Measurements from ENCODE around the gene CAP1.

The CAP1 gene

GRCh38 chr1:40102896-40103295 is 62.4 kb downstream of the CAP1 start:
- TF ChIP-seq CTCF (IDR thresholded peaks at IDR 0.05; ENCODE audit: extremely low read depth, missing control alignments): no peak
- no peak for DNase-seq (ENCODE audit: low spot score)

- no peak for DNase-seq (ENCODE audit: low spot score)
- TF ChIP-seq CTCF (IDR thresholded peaks at IDR 0.05; ENCODE audit: extremely low read depth, missing control alignments): no peak
Observed at GRCh38 chr1:40105028-40105427, 64.5 kb downstream of the CAP1 start.

- TF ChIP-seq CTCF (IDR thresholded peaks at IDR 0.05; ENCODE audit: extremely low read depth, missing control alignments): no peak
- no peak for DNase-seq (ENCODE audit: low spot score)
Observed at GRCh38 chr1:40107290-40107959, 66.9 kb downstream of the CAP1 start.

GRCh38 chr1:40110389-40110788 is 69.9 kb downstream of the CAP1 start:
- DNase-seq (ENCODE audit: low spot score): no peak
- TF ChIP-seq CTCF (IDR thresholded peaks at IDR 0.05; ENCODE audit: extremely low read depth, missing control alignments): no peak

GRCh38 chr1:40114400-40114799 is 73.9 kb downstream of the CAP1 start:
- DNase-seq (ENCODE audit: low spot score): no peak
- no peak for TF ChIP-seq CTCF (IDR thresholded peaks at IDR 0.05; ENCODE audit: extremely low read depth, missing control alignments)

GRCh38 chr1:40120128-40120527 is 79.6 kb downstream of the CAP1 start:
- no peak for DNase-seq (ENCODE audit: low spot score)
- no peak for TF ChIP-seq CTCF (IDR thresholded peaks at IDR 0.05; ENCODE audit: extremely low read depth, missing control alignments)

All from GM20000 (cell line).